ENCODE results near the gene KCNQ1.
A peak's percentile ranks its signal among the peaks of the same experiment; 100 is the strongest.

Gene KCNQ1

GRCh38 chr11:2444821-2445745, at the start of gene KCNQ1:
KCNQ1 (plus strand) TSS chr11:2445008; CDS start chr11:2445099, 91 bp downstream.
- no peak within 1 kb of the TSS for H3K4me3 ChIP-seq (ENCODE audit: low read depth, low read length)
- no peak for TF ChIP-seq CTCF (IDR thresholded peaks at IDR 0.05; ENCODE audit: low read depth, low read length)

GRCh38 chr11:2395211-2395730, 49.5 kb upstream of the KCNQ1 start:
- no peak overlapping the region for H3K4me3 ChIP-seq (ENCODE audit: low read depth, low read length)
- no peak for TF ChIP-seq CTCF (IDR thresholded peaks at IDR 0.05; ENCODE audit: low read depth, low read length)

- no peak for TF ChIP-seq CTCF (IDR thresholded peaks at IDR 0.05; ENCODE audit: low read depth, low read length)
- no peak overlapping the region for H3K4me3 ChIP-seq (ENCODE audit: low read depth, low read length)
Observed at GRCh38 chr11:2395856-2396255, 49.0 kb upstream of the KCNQ1 start.

- TF ChIP-seq CTCF (IDR thresholded peaks at IDR 0.05; ENCODE audit: low read depth, low read length), result no peak
- H3K4me3 ChIP-seq (ENCODE audit: low read depth, low read length), result no peak overlapping the region
Observed at GRCh38 chr11:2396471-2396870, 48.3 kb upstream of the KCNQ1 start.

GRCh38 chr11:2397005-2397404, 47.8 kb upstream of the KCNQ1 start:
- no peak overlapping the region for H3K4me3 ChIP-seq (ENCODE audit: low read depth, low read length)
- TF ChIP-seq CTCF (IDR thresholded peaks at IDR 0.05; ENCODE audit: low read depth, low read length), result no peak

- H3K4me3 ChIP-seq (ENCODE audit: low read depth, low read length), result peak overlapping the region; percentile 59
- TF ChIP-seq CTCF (IDR thresholded peaks at IDR 0.05; ENCODE audit: low read depth, low read length), result no peak
Observed at GRCh38 chr11:2398664-2399355, 46.0 kb upstream of the KCNQ1 start.
